GM19025 (cell line): ENCODE measurements around the gene CHI3L1.
"Not testable (repeated sequence)": the region's sequence is repeated elsewhere in the genome, so short reads cannot be mapped to it uniquely, and the experiment has no call there.

Source experiments
- ATAC-seq: cut with Tn5 transposase; IDR thresholded peaks from one replicate; pipeline ENCODE4 v1.9.1; 2021; ENCODE audit warnings: mild to moderate bottlenecking, low read depth, moderate library complexity; ENCODE audit not compliant: unreplicated experiment

CHI3L1 gene

GRCh38 chr1:203186446-203187303, at the start of gene CHI3L1:
TSS of gene CHI3L1 (minus strand) at chr1:203186704. CDS start at chr1:203186623, 81 bp downstream.
- ATAC-seq = no peak

GRCh38 chr1:203234901-203235300, 48.4 kb upstream of the CHI3L1 start:
- not testable (repeated sequence) for ATAC-seq

GRCh38 chr1:203229471-203230135, 43.1 kb upstream of the CHI3L1 start, which contains the start of gene CHIT1:
TSS of gene CHIT1 (minus strand) at chr1:203229673. CDS start at chr1:203229636, 37 bp downstream.
- no peak for ATAC-seq

- ATAC-seq = no peak
Observed at GRCh38 chr1:203228670-203229069, 42.2 kb upstream of the CHI3L1 start.

GRCh38 chr1:203227371-203228083, 41.0 kb upstream of the CHI3L1 start:
- ATAC-seq = no peak

- ATAC-seq = no peak
Observed at GRCh38 chr1:203225071-203225470, 38.6 kb upstream of the CHI3L1 start.

GRCh38 chr1:203223012-203223775, 36.7 kb upstream of the CHI3L1 start:
- no peak for ATAC-seq

GRCh38 chr1:203219934-203220333, 33.4 kb upstream of the CHI3L1 start:
- no peak for ATAC-seq

- no peak for ATAC-seq
Observed at GRCh38 chr1:203219171-203219570, 32.7 kb upstream of the CHI3L1 start.

GRCh38 chr1:203217668-203218067, 31.2 kb upstream of the CHI3L1 start:
- ATAC-seq = no peak

GRCh38 chr1:203217139-203217655, 30.7 kb upstream of the CHI3L1 start:
- ATAC-seq = no peak

- no peak for ATAC-seq
Observed at GRCh38 chr1:203216274-203217138, 30.0 kb upstream of the CHI3L1 start.

- ATAC-seq = no peak
Observed at GRCh38 chr1:203215573-203215972, 29.1 kb upstream of the CHI3L1 start.

GRCh38 chr1:203214871-203215270, 28.4 kb upstream of the CHI3L1 start:
- ATAC-seq = no peak

- no peak for ATAC-seq
Observed at GRCh38 chr1:203213126-203213525, 26.6 kb upstream of the CHI3L1 start.

GRCh38 chr1:203211812-203212211, 25.3 kb upstream of the CHI3L1 start:
- no peak for ATAC-seq

- ATAC-seq = no peak
Observed at GRCh38 chr1:203210988-203211387, 24.5 kb upstream of the CHI3L1 start.

GRCh38 chr1:203210350-203210749, 23.8 kb upstream of the CHI3L1 start:
- ATAC-seq = no peak

GRCh38 chr1:203208181-203208580, 21.7 kb upstream of the CHI3L1 start:
- ATAC-seq = no peak
